ENCODE results near the gene IL22.

- TF ChIP-seq, protein P1, sequence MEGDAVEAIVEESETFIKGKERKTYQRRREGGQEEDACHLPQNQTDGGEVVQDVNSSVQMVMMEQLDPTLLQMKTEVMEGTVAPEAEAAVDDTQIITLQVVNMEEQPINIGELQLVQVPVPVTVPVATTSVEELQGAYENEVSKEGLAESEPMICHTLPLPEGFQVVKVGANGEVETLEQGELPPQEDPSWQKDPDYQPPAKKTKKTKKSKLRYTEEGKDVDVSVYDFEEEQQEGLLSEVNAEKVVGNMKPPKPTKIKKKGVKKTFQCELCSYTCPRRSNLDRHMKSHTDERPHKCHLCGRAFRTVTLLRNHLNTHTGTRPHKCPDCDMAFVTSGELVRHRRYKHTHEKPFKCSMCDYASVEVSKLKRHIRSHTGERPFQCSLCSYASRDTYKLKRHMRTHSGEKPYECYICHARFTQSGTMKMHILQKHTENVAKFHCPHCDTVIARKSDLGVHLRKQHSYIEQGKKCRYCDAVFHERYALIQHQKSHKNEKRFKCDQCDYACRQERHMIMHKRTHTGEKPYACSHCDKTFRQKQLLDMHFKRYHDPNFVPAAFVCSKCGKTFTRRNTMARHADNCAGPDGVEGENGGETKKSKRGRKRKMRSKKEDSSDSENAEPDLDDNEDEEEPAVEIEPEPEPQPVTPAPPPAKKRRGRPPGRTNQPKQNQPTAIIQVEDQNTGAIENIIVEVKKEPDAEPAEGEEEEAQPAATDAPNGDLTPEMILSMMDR (IDR thresholded peaks at IDR 0.05): no peak
- TF ChIP-seq POLR2A (IDR thresholded peaks at IDR 0.05): no peak
- no peak for TF ChIP-seq POLR2AphosphoS5 (IDR thresholded peaks at IDR 0.05)
These were observed 16.9 kb downstream of the IL22 start for GRCh38 chr12:68236421-68237059.

Measured in prostate gland (tissue), 2 donors.